HG03354 (cell line): ENCODE measurements around the gene PMPCA.

Experiments used
- ATAC-seq: cut with Tn5 transposase; IDR thresholded peaks from one replicate; pipeline ENCODE4 v1.9.1; 2021; ENCODE audit warnings: mild to moderate bottlenecking; ENCODE audit not compliant: unreplicated experiment, poor library complexity, severe bottlenecking

PMPCA gene

GRCh38 chr9:136471802-136472487 is 61.5 kb downstream of the PMPCA start:
- ATAC-seq: no peak

- ATAC-seq: no peak
Measured at GRCh38 chr9:136472640-136473353, 62.3 kb downstream of the PMPCA start.

GRCh38 chr9:136473354-136473721 is 62.9 kb downstream of the PMPCA start:
- ATAC-seq: no peak
